Glomerular visceral epithelial cell (primary cell): ENCODE data around the gene PRELP.
"Not testable (repeated sequence)": the region's sequence is repeated elsewhere in the genome, so short reads cannot be mapped to it uniquely, and the experiment has no call there.

Source experiments
- DNase-seq: peaks from one replicate; pipeline ENCODE4 v3.0.0-alpha.2; 2016; ENCODE audit errors: extremely low spot score

Gene PRELP

GRCh38 chr1:203475012-203475981, at the start of gene PRELP:
TSS of gene PRELP (plus strand) at chr1:203475806. CDS start at chr1:203483185, 7,379 bp downstream.
- no peak for DNase-seq

DNA sequence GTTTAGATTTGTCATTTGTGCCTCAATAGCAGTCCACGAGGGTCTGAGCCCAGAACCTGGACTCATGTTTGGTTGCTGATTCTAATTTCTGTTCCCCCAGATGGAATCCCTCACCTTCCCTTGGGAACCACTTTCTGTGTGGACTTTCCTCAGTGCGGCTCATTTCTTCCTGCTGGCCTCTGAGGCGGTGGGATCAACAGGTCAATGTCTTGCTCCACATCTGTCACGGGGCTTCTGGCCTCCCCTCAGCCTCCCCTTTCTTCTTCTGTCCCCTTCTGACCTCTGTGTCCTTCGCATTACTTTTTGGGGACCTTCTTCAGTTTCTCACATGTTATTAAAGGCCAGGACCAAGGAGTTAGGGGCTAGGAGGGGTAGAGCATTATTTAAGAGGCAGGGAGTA, 49.2 kb upstream of the PRELP start:
- DNase-seq, result no peak

- no peak for DNase-seq
Observed at GRCh38 chr1:203426870-203427269, 48.7 kb upstream of the PRELP start.

GRCh38 chr1:203427451-203427850, 48.2 kb upstream of the PRELP start:
- DNase-seq, result no peak

DNA sequence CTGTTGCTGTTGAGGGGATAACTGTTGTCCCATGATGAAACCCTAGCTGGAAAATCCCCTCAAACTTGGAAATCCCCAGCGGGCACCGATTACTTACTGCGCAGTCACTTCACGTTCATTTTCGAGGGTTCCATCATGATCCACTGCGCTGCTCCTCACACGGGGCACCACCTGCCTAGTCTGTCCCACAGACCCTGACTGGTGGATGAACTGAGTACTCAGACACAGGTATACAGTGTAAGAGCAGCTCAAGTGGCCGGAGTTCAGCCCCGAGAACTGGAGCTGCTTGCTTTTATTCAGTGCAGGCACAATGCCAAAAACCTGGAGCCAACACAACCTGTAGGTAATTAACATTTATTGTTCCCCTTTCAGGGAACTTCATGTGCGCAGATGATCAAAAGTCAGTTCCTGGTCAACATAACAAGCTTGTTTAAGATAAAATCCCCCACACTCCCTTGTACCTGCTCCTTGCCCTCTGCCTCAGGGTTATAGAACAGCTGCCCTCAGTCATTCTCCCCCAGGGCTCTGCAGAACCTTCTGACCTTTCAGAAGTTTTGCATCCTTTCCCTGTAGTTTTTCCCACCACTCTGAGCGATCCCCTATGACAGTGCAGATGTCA, 46.5 kb upstream of the PRELP start:
- DNase-seq, result no peak

GRCh38 chr1:203435615-203436014, 40.0 kb upstream of the PRELP start:
- DNase-seq, result no peak

GRCh38 chr1:203437696-203438315, 37.8 kb upstream of the PRELP start:
- no peak for DNase-seq

- DNase-seq, result no peak
Observed at GRCh38 chr1:203439131-203439730, 36.4 kb upstream of the PRELP start.

- DNase-seq, result peak; percentile 64
Observed at GRCh38 chr1:203440771-203441170, 34.8 kb upstream of the PRELP start.

- no peak for DNase-seq
Observed at GRCh38 chr1:203441766-203442165, 33.8 kb upstream of the PRELP start.

- DNase-seq, result no peak
Observed at GRCh38 chr1:203442821-203443220, 32.8 kb upstream of the PRELP start.

- no peak for DNase-seq
Observed at GRCh38 chr1:203443296-203443695, 32.3 kb upstream of the PRELP start.

- DNase-seq, result no peak
Observed at GRCh38 chr1:203444171-203444576, 31.4 kb upstream of the PRELP start.

- no peak for DNase-seq
Observed at GRCh38 chr1:203447151-203447550, 28.5 kb upstream of the PRELP start.

GRCh38 chr1:203447598-203447997, 28.0 kb upstream of the PRELP start:
- DNase-seq, result not testable (repeated sequence)

DNA sequence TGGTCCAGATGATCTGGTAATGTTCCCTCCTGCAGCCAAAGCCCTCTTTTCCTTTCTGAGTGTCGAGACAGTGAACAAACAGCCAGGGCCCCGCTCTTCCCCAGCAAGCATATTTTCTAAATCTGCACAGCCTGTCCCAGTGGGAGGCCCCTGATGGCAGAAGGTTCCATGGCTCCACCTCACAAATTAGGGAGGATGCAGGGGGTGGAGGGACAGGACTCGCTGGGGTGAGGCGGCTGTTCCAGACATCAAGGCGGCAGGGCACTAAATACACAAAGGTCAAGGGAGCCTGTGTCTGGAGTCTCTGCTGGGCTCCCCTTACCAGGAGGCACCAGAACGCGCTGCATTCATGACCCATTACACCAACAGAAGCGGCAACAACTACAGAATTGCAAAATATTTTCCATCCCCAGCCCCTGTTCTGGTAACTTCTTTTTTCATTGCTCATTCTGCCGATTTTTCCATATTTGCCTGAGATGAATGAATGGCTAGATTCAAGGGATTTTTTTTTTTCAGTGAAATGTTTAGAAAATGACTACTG, 27.0 kb upstream of the PRELP start:
- no peak for DNase-seq

GRCh38 chr1:203450001-203450400, 25.6 kb upstream of the PRELP start:
- no peak for DNase-seq

DNA sequence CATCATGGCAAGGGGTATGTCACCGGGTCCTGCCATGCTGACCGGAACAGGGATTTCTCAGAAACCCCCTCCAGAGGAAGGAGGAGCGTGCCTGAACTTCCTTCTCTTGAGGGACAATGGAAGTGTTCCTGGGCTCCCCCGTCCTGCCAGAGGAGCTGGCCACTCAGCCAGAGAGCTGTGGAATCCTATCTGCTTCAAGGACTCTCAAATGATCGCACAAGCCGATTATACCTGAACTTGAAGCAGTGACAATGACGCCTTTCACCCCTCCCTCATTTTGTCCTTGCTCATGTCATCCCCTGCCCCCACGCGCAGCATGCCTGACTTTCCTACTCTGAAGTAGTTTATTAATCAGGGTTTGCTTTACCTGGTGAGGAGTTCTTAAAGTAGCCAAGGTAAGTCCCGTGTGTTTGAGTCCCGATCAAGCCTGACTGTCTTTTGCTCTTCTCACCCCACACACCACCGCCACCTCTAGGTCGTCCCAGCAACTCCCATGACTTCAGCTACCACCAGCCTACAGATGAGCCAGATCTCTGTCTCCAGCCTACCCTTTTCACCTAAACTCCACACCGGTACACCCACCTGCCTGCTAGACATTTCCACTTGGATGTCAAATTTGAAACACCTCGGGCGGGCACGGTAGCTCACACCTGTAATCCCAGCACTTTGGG, 25.0 kb upstream of the PRELP start:
- DNase-seq, result no peak

GRCh38 chr1:203451836-203452784, 23.5 kb upstream of the PRELP start:
- DNase-seq, result no peak

GRCh38 chr1:203453016-203453415, 22.6 kb upstream of the PRELP start:
- no peak for DNase-seq
